HG02885 (cell line): Measurements from ENCODE around the gene POLR3GL.
"Not testable (repeated sequence)": the region's sequence is repeated elsewhere in the genome, so short reads cannot be mapped to it uniquely, and the experiment has no call there.

Experiments used
- ATAC-seq: cut with Tn5 transposase; IDR thresholded peaks from one replicate; pipeline ENCODE4 v1.9.1; 2021; ENCODE audit warnings: mild to moderate bottlenecking; ENCODE audit not compliant: unreplicated experiment, poor library complexity

The POLR3GL gene

DNA sequence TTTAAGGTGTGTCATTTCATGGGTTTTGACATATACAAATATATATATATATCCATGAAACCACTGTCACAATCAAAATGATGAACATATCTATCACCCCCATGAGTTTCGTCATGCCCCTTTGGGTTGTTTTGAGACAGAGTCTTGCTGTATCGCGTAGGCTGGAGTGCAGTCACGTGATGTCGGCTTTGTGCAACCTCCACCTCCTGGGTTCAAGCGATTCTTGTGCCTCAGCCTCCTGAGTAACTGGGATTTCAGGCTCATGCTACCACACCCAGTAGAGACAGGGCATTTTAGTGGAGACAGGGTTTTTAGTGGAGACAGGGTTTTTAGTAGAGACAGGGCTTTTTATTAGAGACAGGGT lies 49.1 kb downstream of the POLR3GL start:
- no peak for ATAC-seq

DNA sequence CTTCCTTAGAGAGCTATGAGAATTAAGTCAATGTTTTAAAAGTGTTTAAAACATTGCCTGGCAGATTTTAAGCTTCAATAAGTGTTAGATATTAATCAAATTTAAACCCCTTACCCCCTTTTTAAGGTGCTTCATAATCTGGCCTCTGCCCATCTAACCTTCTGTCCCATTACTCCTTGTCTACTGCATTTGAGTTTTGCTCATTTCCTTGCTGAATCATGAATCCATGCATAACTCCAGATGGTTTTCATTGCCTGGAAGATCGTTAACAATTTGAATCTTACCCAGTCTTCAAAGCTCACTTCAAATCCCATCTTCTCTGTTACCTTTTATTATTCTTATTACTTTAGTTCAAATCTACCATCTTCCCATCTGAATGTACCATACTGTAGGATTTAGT lies 52.4 kb downstream of the POLR3GL start:
- no peak for ATAC-seq

GRCh38 chr1:146019231-146020057 lies 55.0 kb downstream of the POLR3GL start:
- ATAC-seq, result no peak

- no peak for ATAC-seq
Observed at GRCh38 chr1:146020058-146021049, 55.9 kb downstream of the POLR3GL start.

- ATAC-seq, result no peak
Observed at GRCh38 chr1:146021050-146021445, 56.6 kb downstream of the POLR3GL start.

GRCh38 chr1:146021622-146022402 lies 57.3 kb downstream of the POLR3GL start, which contains the start of gene HJV:
HJV (minus strand) TSS chr1:146021735; CDS start chr1:146020231, 1,504 bp downstream.
- no peak for ATAC-seq

- no peak for ATAC-seq
Observed at GRCh38 chr1:146022403-146023127, 58.1 kb downstream of the POLR3GL start.

DNA sequence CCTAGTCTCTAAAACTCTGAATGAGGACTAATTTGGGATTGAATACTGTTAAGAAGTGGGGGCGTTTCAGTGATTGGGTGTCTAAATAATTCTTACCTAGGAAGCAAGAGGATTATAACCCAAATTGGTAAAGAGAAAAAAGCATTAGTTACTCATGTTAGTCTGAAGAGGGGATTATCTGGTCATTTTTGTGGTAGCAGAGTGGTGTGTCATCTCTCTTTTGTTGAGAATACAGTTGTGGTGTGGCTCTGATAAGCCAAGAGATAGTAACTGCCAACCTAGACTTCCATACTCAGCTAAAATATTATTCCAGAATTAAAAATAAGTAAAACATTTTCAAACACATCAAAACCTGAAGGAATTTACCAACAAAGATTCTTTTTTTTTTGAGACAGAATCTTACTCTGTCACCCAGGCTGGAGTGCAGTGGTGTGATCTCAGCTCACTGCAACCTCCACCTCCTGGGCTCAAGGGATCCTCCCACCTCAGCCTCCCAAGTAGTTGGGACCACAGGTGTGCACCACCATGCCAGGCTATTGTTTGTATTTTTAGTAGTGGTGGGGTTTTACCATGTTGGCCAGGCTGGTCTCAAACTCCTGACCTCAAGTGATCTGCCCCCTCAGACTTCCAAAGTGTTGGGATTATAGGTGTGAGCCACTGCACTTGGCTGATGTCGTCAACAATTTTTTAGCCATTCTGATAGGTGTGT lies 61.5 kb downstream of the POLR3GL start:
- not testable (repeated sequence) for ATAC-seq

GRCh38 chr1:146026650-146027049 lies 62.2 kb downstream of the POLR3GL start:
- not testable (repeated sequence) for ATAC-seq
